ENCODE data around the gene CDC45.

The CDC45 gene

DNA sequence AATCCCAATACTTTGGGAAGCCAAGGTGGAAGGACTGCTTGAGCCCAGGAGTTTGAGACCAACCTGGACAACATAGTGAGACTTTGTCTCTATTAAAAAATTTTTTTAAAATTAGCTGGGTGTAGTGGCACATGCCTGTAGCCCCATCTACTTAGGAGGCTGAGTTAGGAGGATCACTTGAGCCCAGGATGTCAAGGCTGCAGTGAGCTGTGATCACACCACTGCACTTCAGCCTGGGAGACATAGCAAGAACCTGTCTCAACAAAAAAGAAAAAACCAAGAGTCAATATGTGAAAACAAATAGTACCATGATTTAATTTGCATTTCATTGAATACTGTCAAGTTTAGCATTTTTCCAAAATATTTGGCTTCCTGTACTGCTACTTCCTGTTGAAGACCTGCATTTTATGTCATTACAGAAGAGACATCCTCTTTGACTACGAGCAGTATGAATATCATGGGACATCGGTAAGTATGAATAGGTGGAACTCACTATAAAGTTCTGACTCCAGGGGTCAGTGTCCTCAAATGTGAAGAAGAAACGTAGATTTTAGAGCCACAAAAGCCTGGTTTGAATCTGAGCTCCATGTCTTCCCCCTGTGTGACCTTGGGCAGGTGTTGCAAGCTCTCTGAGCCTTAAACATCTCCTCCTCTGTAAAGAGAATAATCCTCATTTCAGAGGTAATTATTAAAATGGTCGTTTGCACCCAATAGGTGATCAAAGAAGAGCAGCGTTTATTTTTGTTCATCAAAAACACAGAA is 16.0 kb downstream of the CDC45 start:
- no peak for DNase-seq (ENCODE audit: low read depth)

GRCh38 chr22:19496324-19496630 is 16.6 kb downstream of the CDC45 start:
- DNase-seq (ENCODE audit: low read depth): no peak

GRCh38 chr22:19497245-19497644 is 17.5 kb downstream of the CDC45 start:
- DNase-seq (ENCODE audit: low read depth): no peak

DNA sequence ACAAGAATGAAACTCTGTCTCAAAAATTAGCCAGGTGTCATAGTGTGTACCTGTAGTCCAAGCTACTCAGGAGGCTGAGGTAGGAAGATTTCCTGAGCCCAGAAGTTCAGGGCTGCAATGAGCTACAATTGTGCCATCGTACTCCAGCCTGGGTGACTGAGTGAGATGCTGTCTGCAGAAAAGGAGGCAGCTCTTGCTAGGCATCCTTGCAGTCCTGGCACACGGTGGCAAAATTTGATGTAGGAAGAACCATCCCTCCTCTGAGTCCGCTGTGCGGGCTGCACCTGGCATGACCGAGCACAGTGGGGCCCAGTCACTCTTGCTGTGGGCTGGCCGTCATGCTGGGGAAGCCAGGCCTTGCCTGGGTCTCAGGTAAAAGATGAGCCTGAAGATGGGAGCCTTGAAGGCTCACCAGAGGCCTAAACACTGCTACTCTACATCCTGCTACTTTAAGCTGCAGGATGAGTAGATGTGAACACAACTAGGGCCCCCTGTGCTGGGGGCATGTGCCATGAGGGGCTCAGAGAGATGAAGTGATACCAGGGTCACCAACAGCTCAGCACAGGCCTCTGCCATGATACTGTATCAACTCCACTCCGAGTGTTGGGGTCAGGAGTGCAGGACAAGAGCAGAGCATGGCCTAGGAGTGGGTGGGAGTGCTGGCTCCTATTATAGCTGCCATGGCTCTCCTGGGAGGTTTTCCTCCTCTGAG is 18.6 kb downstream of the CDC45 start:
- no peak for DNase-seq (ENCODE audit: low read depth)

GRCh38 chr22:19498866-19499190 is 19.1 kb downstream of the CDC45 start:
- no peak for DNase-seq (ENCODE audit: low read depth)

DNA sequence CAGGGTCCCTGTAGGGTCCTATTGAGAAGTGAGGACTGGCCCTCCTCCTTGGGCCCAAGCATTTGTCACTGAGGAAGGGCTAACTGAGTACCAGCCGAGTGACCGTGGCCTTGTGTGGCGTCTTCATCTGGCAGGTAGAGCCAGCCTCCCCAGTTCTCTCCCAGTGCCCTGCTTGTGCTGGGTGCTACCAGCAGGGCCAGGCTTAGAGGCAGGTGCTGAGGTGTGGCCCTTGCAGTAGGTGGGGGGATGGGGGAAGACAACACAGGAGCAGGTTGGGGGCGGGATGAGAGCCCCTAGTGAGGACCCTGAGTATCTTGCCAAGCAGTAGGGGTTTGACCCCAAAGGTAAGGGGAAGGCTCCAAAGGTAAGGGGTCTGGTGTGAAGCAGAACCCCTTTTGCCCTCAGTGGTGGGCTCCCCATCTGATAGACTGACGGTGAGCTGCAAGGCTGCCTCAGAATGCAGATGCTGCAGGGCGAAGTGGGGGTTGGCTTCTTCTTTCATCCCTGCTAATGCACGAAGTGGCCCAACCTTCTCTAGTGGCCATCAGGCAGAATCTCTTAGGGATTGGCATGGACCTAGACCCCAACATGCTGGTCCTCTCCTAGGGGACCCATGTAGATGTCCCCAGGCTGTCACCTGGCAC is 19.6 kb downstream of the CDC45 start:
- DNase-seq (ENCODE audit: low read depth): no peak

DNA sequence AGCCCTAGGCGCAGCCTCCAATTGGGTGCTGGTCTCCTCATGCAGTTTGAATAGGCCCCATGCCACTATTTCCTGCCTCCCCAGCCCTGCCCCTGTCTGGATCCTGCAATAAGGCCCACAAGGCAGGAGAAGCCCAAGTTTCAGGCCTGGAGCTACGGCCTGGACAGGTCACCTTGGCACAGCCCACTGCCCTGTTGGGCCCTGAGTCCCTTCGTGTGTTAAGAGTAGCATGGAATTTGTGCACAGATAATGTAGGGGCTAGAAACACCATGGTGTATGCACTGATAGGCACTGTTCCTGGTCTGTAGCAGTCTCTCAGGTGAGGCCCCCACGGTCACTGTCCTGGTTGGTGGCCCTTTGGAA is 20.1 kb downstream of the CDC45 start:
- no peak for DNase-seq (ENCODE audit: low read depth)

DNA sequence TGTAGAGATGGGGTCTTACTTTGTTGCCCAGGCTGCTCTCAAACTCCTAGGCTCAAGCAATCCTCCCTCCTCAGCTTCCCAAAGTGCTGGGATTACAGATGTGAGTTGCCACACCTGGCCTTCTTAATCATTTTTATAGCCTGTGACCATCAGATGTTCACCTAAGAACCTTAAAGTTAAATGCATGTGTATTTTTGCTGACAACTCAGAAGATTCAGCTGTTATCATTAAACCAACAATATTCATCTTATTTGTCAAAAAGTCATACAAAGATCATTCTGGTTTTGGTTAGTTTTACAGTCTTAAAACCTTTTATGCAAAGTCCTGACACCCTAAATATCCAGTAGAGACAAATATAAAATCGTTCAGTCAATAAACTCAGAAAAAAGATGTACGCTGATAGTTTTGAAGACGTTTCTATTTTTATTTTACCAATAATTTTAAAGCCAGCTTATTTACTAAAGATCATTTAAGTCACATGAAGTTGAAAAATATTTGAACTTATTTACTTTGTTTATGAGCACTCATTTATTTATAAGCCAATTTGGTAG is 22.3 kb downstream of the CDC45 start:
- no peak for DNase-seq (ENCODE audit: low read depth)

GRCh38 chr22:19503367-19503766 is 23.6 kb downstream of the CDC45 start:
- no peak for DNase-seq (ENCODE audit: low read depth)

DNA sequence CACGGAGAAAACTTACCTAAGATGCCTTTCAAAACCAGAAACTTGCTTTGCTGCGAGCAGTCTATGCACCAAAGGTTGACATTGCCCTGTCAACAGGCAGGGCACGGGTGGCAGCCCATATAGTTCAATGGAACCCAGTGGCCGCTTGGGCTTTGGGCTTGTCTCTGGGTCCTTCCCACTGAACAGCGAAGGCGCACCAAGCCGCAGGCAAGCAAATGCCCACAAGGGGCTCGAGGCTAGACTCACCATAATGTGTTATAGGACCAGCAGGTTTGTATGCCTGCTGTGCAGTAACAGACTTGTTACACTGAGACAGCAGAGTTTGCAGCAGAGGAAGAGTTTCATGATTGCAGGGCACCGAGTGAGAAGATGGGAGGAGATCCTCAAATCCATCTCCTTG is 24.1 kb downstream of the CDC45 start:
- no peak for DNase-seq (ENCODE audit: low read depth)

DNA sequence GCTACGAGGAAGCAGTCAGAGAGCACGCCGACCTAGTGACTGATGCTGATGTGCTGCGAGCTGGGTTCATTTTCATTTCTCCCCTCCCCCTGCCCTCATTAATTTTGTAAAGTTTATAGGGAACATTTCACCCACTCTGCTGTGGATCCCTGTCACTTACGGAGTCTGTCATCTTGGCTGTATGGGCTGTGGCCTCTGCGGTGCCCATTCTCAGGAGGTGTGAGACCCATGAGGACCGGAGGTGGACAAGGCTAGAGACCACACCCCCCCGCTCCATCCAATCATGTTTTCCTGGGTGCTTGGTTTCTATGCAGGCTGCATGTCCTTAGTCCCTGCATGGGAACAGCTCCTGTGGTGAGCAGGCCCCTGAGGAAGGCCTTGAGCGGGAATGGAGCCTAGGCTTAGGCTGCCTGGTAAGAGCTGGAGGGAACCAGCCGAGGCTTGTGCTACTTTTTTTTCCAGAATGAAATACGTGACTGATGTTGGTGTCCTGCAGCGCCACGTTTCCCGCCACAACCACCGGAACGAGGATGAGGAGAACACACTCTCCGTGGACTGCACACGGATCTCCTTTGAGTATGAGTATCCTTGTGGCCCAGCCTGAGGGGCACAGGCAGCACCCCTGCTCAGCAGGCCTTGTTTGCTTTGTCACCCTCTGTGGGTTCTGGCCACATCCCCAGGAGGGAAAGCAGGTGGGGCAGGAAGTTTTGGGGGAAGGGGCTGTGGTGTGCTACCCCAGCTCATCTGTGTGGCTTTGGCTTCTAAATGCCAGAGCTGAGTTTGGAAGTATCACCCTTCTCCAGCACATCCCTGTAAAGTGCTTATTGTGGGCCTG is 25.4 kb downstream of the CDC45 start:
- no peak for DNase-seq (ENCODE audit: low read depth)

DNA sequence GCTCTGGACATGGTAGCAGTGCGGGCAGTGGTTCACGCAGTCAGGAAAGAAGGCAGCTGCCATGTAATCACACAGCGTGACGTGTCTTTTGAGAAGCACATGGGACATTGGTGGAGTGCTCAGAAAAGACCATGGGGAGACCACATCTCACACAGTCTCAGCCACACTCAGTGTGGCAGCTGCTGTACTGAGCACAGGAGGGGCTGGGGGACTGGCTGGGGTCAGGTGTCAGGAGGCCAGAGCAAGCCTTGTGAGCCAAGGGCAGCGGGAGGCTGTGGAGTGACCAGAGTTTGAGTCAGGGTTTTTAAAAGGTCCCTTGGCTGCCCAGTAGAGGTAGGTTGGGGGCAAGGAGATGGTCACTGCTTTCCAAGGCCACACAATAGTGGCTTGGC is 26.0 kb downstream of the CDC45 start:
- DNase-seq (ENCODE audit: low read depth): no peak

- no peak for DNase-seq (ENCODE audit: low read depth)
Observed at GRCh38 chr22:19506212-19506611, 26.5 kb downstream of the CDC45 start.

GRCh38 chr22:19507534-19507861 is 27.8 kb downstream of the CDC45 start:
- DNase-seq (ENCODE audit: low read depth): no peak

DNA sequence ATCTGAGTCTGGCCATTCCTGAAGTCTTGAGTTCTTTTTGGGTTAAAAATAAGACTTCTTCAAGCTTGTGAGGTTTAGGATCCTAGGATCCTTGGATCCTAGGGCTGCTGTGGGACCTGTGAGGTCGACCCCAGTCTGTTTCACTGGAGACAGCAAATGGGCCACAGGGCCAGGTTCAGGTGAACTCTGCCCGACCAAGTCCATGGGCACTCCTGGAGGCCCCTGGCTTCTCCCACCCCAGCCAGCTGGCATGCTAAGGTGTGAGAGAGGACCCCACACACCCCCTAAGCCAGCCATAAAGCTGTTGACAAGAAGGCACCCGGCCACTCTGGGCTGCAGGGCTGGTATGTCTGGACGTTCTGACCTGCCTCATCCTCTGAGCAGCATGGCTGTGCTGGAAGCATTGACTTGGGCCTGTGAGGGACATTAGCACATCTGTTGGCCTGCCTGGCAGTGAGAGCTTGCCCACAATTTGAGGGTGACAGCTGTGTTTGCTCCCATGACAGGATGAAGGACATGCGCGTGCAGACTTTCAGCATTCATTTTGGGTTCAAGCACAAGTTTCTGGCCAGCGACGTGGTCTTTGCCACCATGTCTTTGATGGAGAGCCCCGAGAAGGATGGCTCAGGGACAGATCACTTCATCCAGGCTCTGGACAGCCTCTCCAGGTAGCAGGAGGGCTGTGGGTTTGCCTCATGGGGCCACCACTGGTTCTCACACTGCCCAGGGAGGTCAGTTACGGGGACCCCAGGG is 28.5 kb downstream of the CDC45 start:
- no peak for DNase-seq (ENCODE audit: low read depth)

DNA sequence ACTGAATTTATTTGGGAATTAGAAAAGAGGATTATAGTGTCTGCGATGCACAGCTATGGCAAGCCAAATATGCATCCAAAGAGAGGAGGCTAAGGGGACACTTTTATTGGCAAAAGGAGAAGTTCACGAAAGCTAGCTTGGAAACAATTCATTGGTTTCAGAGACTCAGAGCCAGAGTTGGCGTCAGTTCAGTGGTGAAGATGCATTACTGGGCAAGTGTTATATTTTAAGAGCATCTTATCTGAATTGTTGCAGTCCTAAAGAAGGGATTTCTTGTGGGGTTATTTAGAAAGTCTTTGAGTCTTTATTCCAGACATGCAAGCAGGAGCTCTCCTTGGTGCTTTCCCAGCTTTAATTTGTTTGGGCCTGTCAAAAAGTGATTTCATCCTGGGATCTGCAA is 29.5 kb downstream of the CDC45 start:
- no peak for DNase-seq (ENCODE audit: low read depth)

- no peak for DNase-seq (ENCODE audit: low read depth)
Observed at GRCh38 chr22:19509923-19510322, 30.2 kb downstream of the CDC45 start.

- no peak for DNase-seq (ENCODE audit: low read depth)
Observed at GRCh38 chr22:19510919-19511341, 31.2 kb downstream of the CDC45 start.

- no peak for DNase-seq (ENCODE audit: low read depth)
Observed at GRCh38 chr22:19513823-19514222, 34.1 kb downstream of the CDC45 start.

DNA sequence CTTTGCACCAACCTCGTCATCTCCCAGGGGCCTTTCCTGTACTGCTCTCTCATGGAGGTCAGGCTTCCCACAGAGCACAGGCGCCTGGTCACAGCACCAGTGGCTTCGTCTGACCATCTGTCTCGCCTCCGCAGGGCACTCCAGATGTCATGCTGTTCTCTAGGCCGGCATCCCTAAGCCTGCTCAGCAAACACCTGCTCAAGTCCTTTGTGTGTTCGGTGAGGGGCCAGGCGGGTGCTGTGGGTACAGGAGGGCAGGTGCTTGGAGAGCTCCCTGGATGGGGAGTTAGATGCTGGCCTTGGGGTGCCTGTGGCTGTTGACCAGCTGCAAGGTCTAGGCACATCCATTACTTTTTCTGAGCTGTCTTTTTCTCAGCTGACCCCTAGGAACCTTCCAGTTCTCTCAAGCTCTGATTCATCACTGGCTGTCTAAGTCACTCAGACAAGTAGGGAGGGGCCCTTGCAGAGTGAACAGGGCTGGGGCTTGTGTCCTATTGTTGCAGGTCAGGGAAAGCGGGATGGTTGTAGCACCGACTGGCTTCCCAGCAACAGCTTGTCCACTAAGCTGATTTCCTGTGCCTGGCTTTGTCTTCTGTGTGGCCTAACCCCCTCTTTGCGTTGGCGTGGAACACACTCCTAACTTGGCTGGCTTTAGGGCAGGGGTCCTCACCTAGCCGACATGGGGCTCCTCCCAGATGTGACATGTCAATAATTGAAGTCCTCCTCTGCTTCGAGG is 35.3 kb downstream of the CDC45 start:
- no peak for DNase-seq (ENCODE audit: low read depth)
